GM19351 (cell line): Measurements from ENCODE around the gene GGTA1.

Source experiments
- ATAC-seq: cut with Tn5 transposase; IDR thresholded peaks from one replicate; pipeline ENCODE4 v1.9.1; 2021; ENCODE audit warnings: mild to moderate bottlenecking, moderate library complexity; ENCODE audit not compliant: unreplicated experiment

Gene GGTA1

GRCh38 chr9:121411993-121412392, 87.7 kb downstream of the GGTA1 start:
- ATAC-seq = no peak

DNA sequence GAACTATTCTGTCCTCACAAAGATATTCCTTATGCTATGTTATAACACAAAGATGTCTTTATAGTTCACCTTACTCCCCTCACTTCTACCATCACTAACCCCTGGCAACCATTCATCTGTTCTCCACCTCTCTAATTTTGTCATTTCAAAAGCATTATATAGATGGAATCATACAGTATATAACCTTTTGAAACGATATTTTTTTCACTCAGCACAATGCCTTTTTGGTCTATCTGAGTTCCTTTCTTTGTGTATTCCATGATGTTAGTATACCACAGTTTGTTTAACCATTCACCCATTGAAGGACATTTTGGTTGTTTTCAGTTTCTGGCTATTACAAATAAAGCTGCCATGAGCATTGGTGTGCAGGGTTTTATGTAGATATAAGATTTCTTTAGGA, 93.7 kb downstream of the GGTA1 start:
- no peak for ATAC-seq
